Left ventricle myocardium inferior (tissue), 1 donor: ENCODE measurements around the gene TAC3. TPM values are rescaled to one million over a fixed set of nuclear protein-coding genes. Genes with fewer than 3 reads are reported as not detected.
"Not testable (repeated sequence)": the region's sequence is repeated elsewhere in the genome, so short reads cannot be mapped to it uniquely, and the experiment has no call there.

Experiments used
- DNase-seq: peaks from one replicate; pipeline ENCODE4 v3.0.0-alpha.2; 2020
- H3K27ac ChIP-seq: fragments of 200-600 bp; replicated peaks from 2 replicates; pipeline ENCODE4 v1.8.0; 2021
- H3K27me3 ChIP-seq: fragments of 200-600 bp; 2 replicates; pipeline ENCODE4 v1.8.0; 2021; ENCODE audit warnings: low read depth
- H3K36me3 ChIP-seq: fragments of 200-600 bp; 2 replicates; pipeline ENCODE4 v1.8.0; 2021
- H3K4me1 ChIP-seq: fragments of 200-600 bp; 2 replicates; pipeline ENCODE4 v1.8.0; 2021
- H3K4me3 ChIP-seq: fragments of 200-600 bp; 2 replicates; pipeline ENCODE4 v1.8.0; 2021; ENCODE audit warnings: mild to moderate bottlenecking, moderate library complexity
- H3K9me3 ChIP-seq: fragments of 200-600 bp; replicated peaks from 2 replicates; pipeline ENCODE4 v1.8.0; 2021
- intact Hi-C: fragments of 100-400 bp; cut with micrococcal nuclease; formaldehyde crosslinking; loops from one replicate; pipeline ENCODE4 v1.11.0; 2022
- long read RNA-seq: library from polyadenylated mRNA; unstranded; transcript quantifications from one replicate; pipeline ENCODE4 v2.0.0, GENCODE V29; 2021
- total RNA-seq: library from RNA; stranded (reverse); fragmentation: NEBNext Ultra II Directional; extraction: Animal tissue kit (Norgen Biotek cat#: 25700); gene quantifications from one replicate; pipeline ENCODE4 v1.2.1, GENCODE V29; 2021
- TF ChIP-seq, protein P1 (sequence below): fragments of 200-600 bp; IDR thresholded peaks from 2 replicates; pipeline ENCODE4 v1.8.0; 2021; ENCODE audit warnings: antibody characterized with exemption, mild to moderate bottlenecking, borderline replicate concordance
- donor health status: DM: no; HTN: yes; CAD: no; lungs with severe emphysema.

Gene TAC3
- total RNA-seq, result not detected
- long read RNA-seq, result 0 reads

DNA sequence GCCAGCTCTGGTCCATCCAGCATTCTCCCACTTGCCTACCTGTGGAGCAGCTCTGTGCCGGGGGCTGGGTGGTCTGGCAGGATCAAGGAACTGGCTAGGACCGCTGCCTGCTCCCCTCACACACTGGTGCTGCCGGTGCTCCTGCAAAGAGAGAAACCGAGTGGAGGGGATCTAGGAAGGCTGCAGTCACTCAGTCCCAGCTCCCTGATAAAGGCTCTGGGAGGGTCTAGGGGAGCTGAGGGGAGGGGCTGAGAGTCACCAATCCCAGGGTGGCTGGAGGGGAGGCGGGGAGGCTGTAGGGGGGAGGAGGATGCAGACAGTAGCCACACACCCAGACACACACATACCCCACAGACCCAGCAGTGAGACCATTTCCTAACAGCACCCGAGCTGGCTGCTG is at the start of gene TAC3:
TAC3 (minus strand) TSS at position 182 of the 400 bp plus-strand sequence. CDS start 732 bp downstream, outside the sequence.
- Histone ChIP-seq H3K9me3 (no peaks in the 10 kb centered on the region), H3K4me3 (no peak within 1 kb of the TSS), H3K4me1 (no peaks in the 10 kb centered on the region), H3K27ac (no peak within 1 kb of the TSS), H3K36me3 (no peaks in the 10 kb centered on the region), H3K27me3 (peaks cover 55% of the 10 kb centered on the region)
- TF ChIP-seq, protein P1, sequence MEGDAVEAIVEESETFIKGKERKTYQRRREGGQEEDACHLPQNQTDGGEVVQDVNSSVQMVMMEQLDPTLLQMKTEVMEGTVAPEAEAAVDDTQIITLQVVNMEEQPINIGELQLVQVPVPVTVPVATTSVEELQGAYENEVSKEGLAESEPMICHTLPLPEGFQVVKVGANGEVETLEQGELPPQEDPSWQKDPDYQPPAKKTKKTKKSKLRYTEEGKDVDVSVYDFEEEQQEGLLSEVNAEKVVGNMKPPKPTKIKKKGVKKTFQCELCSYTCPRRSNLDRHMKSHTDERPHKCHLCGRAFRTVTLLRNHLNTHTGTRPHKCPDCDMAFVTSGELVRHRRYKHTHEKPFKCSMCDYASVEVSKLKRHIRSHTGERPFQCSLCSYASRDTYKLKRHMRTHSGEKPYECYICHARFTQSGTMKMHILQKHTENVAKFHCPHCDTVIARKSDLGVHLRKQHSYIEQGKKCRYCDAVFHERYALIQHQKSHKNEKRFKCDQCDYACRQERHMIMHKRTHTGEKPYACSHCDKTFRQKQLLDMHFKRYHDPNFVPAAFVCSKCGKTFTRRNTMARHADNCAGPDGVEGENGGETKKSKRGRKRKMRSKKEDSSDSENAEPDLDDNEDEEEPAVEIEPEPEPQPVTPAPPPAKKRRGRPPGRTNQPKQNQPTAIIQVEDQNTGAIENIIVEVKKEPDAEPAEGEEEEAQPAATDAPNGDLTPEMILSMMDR, result no peak
- intact Hi-C loops, result no loop called here
- DNase-seq, result no peak

DNA sequence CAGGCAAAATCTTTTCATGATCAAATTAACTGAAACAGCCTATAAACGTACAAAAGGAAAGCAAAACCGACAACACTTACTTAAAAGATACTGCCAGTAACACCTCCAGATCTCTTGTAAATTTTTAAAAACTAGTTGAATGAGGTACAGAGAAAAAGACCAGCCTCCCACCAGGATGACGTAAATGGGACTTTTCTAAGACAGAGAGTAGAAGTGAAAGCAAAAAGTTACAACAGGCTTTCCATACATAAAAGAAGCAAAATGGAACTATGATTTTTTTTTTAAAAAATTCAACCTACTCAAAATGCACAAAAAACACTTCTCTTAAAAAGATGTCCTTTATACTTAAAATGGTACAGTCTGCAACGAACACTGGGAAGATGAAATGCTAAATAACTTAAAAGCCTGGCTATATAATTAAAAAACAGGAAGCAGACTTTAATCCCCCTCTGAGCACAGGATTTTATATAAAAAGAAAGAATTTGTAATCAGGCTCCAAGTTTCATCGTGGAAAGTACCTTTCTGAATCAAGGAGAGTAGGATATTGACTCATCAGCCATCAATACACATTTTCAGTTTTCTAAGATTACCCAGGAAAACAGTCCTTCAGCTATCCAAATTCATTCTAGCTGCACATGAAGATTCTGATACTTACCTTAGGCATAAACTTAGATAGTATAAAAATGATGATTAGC is 47.8 kb upstream of the TAC3 start:
- TF ChIP-seq, protein P1, result no peak
- peaks cover 20% of the 10 kb centered on the region for H3K36me3 ChIP-seq
- intact Hi-C loops, result no loop called here
- H3K27ac ChIP-seq, result no peak overlapping the region
- H3K4me3 ChIP-seq, result no peak overlapping the region
- peaks cover under 1% of the 10 kb centered on the region for H3K4me1 ChIP-seq
- no peaks in the 10 kb centered on the region for H3K9me3 ChIP-seq
- DNase-seq, result no peak
- no peaks in the 10 kb centered on the region for H3K27me3 ChIP-seq

DNA sequence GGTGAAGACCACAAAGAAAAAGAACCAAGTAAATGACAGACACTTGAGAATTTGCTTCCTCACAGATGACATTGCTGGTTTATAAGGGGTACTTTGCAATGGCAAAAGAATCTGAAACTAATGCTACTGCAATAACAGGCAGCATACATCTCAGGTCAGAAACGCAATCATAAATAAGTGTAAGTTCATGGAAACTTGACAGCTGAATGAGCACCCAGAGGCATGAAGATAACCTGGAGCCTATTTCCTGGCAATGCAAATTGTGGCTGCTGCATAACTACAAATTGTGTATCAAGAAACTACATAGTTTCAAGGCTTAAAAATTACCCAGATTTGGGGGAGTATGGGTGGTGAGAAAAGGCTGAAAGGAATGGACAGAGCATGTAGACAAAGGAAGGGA is 42.1 kb upstream of the TAC3 start:
- Histone ChIP-seq H3K36me3 (peaks cover 28% of the 10 kb centered on the region), H3K27ac (no peak overlapping the region), H3K27me3 (no peaks in the 10 kb centered on the region), H3K4me3 (no peak overlapping the region), H3K4me1 (no peaks in the 10 kb centered on the region), H3K9me3 (no peaks in the 10 kb centered on the region)
- TF ChIP-seq, protein P1, result no peak
- intact Hi-C loops, result no loop called here
- no peak for DNase-seq

DNA sequence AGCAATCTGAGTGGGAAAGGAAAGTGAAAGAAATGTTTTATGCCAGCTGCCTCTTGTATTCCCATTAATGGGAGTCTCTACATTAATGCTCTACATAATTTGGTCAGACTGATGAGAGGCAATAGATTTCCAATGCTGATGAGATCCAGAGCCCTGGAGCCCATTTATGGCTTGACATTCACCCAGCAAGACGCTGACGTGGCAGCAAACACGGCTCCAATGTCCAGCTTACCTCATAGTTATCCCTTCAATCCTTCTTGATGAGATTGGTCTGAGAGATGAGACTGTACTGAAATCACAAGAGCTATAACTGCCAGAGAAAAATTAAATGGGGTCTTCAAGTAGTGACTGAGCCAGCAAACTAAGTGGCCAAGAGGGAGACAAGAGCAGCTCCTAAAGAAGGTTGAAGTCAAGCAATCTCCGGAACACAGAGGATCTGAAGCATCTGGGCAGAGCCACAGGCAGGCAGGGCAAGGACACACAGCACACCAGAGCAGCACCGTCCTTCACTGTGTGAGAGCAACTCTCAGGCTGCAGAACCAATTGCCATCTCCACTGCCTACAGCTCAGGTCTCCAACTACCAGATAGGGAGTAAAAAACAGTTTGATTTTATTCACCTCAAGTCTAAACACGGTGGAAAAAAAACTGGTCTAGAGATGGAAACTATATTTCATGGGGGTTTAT is 40.9 kb upstream of the TAC3 start:
- H3K27ac ChIP-seq, result no peak overlapping the region
- no peaks in the 10 kb centered on the region for H3K9me3 ChIP-seq
- H3K27me3 ChIP-seq, result no peaks in the 10 kb centered on the region
- no peaks in the 10 kb centered on the region for H3K4me1 ChIP-seq
- intact Hi-C loops, result no loop called here
- TF ChIP-seq, protein P1, result no peak
- peaks cover 28% of the 10 kb centered on the region for H3K36me3 ChIP-seq
- no peak overlapping the region for H3K4me3 ChIP-seq
- DNase-seq, result no peak

DNA sequence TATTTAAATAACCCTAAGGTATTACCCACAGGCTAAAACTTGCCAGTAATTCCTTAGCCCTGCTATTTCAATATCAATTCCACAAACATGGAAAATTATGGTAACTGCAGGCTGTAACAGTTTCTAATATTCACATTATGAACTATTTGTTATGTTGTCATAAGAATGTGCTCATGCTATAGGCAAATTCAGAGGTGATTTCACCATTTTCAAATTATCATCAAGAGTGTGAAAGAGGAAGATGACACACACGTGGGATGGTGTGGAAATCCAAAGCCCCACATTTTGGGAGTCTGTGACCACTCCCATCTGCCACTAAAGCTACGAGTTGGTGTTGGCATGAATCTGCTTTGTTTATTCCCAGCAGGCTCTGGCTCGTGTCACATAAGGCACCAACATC is 39.5 kb upstream of the TAC3 start:
- TF ChIP-seq, protein P1, result no peak
- Histone ChIP-seq H3K36me3 (peaks cover 28% of the 10 kb centered on the region), H3K27me3 (no peaks in the 10 kb centered on the region), H3K4me1 (no peaks in the 10 kb centered on the region), H3K27ac (no peak overlapping the region), H3K9me3 (no peaks in the 10 kb centered on the region), H3K4me3 (no peak overlapping the region)
- intact Hi-C loops, result no loop called here
- no peak for DNase-seq

DNA sequence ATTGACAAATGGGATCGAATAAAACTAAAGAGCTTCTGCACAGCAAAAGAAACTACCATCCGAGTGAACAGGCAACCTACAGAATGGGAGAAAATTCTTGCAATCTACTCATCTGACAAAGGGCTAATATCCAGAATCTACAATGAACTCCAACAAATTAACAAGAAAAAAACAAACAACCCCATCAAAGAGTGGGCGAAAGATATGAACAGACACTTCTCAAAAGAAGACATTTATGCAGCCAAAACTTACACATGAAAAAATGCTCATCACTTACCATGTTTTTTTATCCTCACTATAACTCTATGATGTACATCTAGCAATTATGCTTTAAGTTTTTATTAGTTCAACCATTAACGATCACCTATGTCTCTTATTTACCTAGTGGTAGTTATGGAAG is 37.6 kb upstream of the TAC3 start:
- H3K4me3 ChIP-seq, H3K4me1 ChIP-seq, H3K27ac ChIP-seq, DNase-seq, intact Hi-C loops, H3K9me3 ChIP-seq, H3K27me3 ChIP-seq: not testable (repeated sequence)
- peaks cover 15% of the 10 kb centered on the region for H3K36me3 ChIP-seq

DNA sequence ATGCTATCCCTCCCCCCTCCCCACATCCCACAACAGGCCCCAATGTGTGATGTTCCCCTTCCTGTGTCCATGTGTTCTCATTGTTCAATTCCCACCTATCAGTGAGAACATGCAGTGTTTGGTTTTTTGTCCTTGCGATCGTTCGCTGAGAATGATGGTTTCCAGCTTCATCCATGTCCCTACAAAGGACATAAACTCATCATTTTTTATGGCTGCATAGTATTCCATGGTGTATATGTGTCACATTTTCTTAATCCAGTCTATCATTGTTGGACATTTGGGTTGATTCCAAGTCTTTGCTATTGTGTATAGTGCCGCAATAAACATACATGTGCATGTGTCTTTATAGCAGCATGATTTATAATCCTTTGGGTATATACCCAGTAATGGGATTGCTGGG is 36.8 kb upstream of the TAC3 start:
- H3K4me1 ChIP-seq, intact Hi-C loops, H3K27ac ChIP-seq, H3K9me3 ChIP-seq, H3K36me3 ChIP-seq, H3K4me3 ChIP-seq, H3K27me3 ChIP-seq, DNase-seq: not testable (repeated sequence)
